Neuronal stem cell (in vitro differentiated cells): ENCODE results near the gene PTCRA.
"Not testable (repeated sequence)": the region's sequence is repeated elsewhere in the genome, so short reads cannot be mapped to it uniquely, and the experiment has no call there.

Experiments
- DNase-seq: peaks from one replicate; pipeline ENCODE4 v3.0.0-alpha.2; 2013; ENCODE audit warnings: low spot score
- H2AFZ ChIP-seq: one replicate; pipeline ENCODE4 v1.6.1; 2013; ENCODE audit warnings: mild to moderate bottlenecking, low read length, inconsistent platforms
- H2AK5ac ChIP-seq: 2 replicates; pipeline ENCODE4 v1.6.1; 2013; ENCODE audit warnings: low read depth, mild to moderate bottlenecking, inconsistent platforms, low read length, moderate library complexity, mixed read lengths
- H2BK120ac ChIP-seq: 2 replicates; pipeline ENCODE4 v1.6.1; 2013; ENCODE audit warnings: low read depth, mild to moderate bottlenecking, inconsistent platforms, low read length, moderate library complexity, mixed read lengths
- H2BK12ac ChIP-seq: one replicate; pipeline ENCODE4 v1.6.1; 2013; ENCODE audit warnings: low read length, inconsistent platforms
- H2BK15ac ChIP-seq: 2 replicates; pipeline ENCODE4 v1.6.1; 2013; ENCODE audit warnings: mild to moderate bottlenecking, low read length, inconsistent platforms, mixed read lengths
- H2BK5ac ChIP-seq: one replicate; pipeline ENCODE4 v1.6.1; 2013; ENCODE audit warnings: inconsistent platforms, mild to moderate bottlenecking, low read length, moderate library complexity
- H3K14ac ChIP-seq: one replicate; pipeline ENCODE4 v1.6.1; 2013; ENCODE audit warnings: low read length, inconsistent platforms
- H3K18ac ChIP-seq: 2 replicates; pipeline ENCODE4 v1.6.1; 2013; ENCODE audit warnings: low read length, inconsistent platforms
- H3K23ac ChIP-seq: 2 replicates; pipeline ENCODE4 v1.6.1; 2013; ENCODE audit warnings: low read depth, mild to moderate bottlenecking, mixed read lengths, low read length, inconsistent platforms; ENCODE audit not compliant: poor library complexity
- H3K27ac ChIP-seq: replicated peaks from 3 replicates; pipeline ENCODE4 v1.5.1; 2013; ENCODE audit warnings: low read length, inconsistent platforms
- H3K27me3 ChIP-seq, 3 experiments: 2 replicates each; pipeline ENCODE4 v1.6.1; 2013; ENCODE audit warnings: low read length in 3 of 3, mild to moderate bottlenecking in 2 of 3, inconsistent platforms in 1 of 3, low read depth in 1 of 3, mixed read lengths in 1 of 3, moderate library complexity in 1 of 3; ENCODE audit not compliant: control insufficient read depth in 3 of 3, insufficient read depth in 3 of 3
- H3K36me3 ChIP-seq, 2 donors: replicated peaks in 1 of 2; 2 replicates each; pipeline ENCODE4 v1.6.1; 2013; ENCODE audit warnings: low read length in 2 of 2; ENCODE audit not compliant: control insufficient read depth in 2 of 2, insufficient read depth in 2 of 2
- H3K4ac ChIP-seq: 2 replicates; pipeline ENCODE4 v1.6.1; 2013; ENCODE audit warnings: inconsistent platforms, mild to moderate bottlenecking, low read length, moderate library complexity
- H3K4me1 ChIP-seq, 2 donors: 1 replicate in 1 of 2; 2 replicates in 1 of 2; pipeline ENCODE4 v1.6.1; 2013; ENCODE audit warnings: low read length in 2 of 2, low read depth in 1 of 2; ENCODE audit not compliant: control insufficient read depth in 2 of 2, insufficient read depth in 1 of 2
- H3K4me2 ChIP-seq: one replicate; pipeline ENCODE4 v1.6.1; 2013; ENCODE audit warnings: mild to moderate bottlenecking, low read length, inconsistent platforms; ENCODE audit not compliant: insufficient read depth, poor library complexity, severe bottlenecking
- H3K4me3 ChIP-seq, 2 donors: 2 replicates each; pipeline ENCODE4 v1.5.1; 2013; ENCODE audit warnings: low read length in 2 of 2, mild to moderate bottlenecking in 2 of 2, inconsistent platforms in 1 of 2, moderate library complexity in 1 of 2
- H3K79me1 ChIP-seq: one replicate; pipeline ENCODE4 v1.6.1; 2013; ENCODE audit warnings: low read depth, mild to moderate bottlenecking, inconsistent platforms, low read length, moderate library complexity
- H3K9ac ChIP-seq: one replicate; pipeline ENCODE4 v1.6.1; 2013; ENCODE audit warnings: mild to moderate bottlenecking, low read depth, low read length, inconsistent platforms; ENCODE audit not compliant: poor library complexity
- H3K9me3 ChIP-seq, 2 donors: replicated peaks in 1 of 2; 2 replicates each; pipeline versions ENCODE3 to v1.6.1; 2013; ENCODE audit warnings: low read length in 2 of 2, mild to moderate bottlenecking in 2 of 2, inconsistent platforms in 1 of 2, low read depth in 1 of 2, mixed read lengths in 1 of 2, moderate library complexity in 1 of 2; ENCODE audit not compliant: control insufficient read depth in 2 of 2, insufficient read depth in 1 of 2
- H4K8ac ChIP-seq: one replicate; pipeline ENCODE4 v1.6.1; 2013; ENCODE audit warnings: low read depth, mild to moderate bottlenecking, inconsistent platforms, low read length, moderate library complexity
- H4K91ac ChIP-seq: one replicate; pipeline ENCODE4 v1.6.1; 2013; ENCODE audit warnings: low read length, low read depth, mild to moderate bottlenecking, inconsistent platforms; ENCODE audit not compliant: poor library complexity
- WGBS, 2 donors: extraction: QIAGEN DNeasy Blood & Tissue Kit; methylation state at CpG; one replicate each; pipeline ENCODE4 v1.1.7; 2013; ENCODE audit warnings: missing lambda C conversion rate in 2 of 2, mixed read lengths in 1 of 2; ENCODE audit not compliant: insufficient read length in 2 of 2, insufficient replicate concordance in 1 of 2; ENCODE audit errors: extremely low coverage in 2 of 2; 5-methylcytosine and 5-hydroxymethylcytosine counted together

Gene PTCRA

GRCh38 chr6:42938987-42939809, 23.3 kb downstream of the PTCRA start:
- Histone ChIP-seq H3K4me1 (no peaks in the 10 kb centered on the region), H2BK12ac (no peak overlapping the region), H2AK5ac (no peak overlapping the region), H3K9ac (no peak overlapping the region), H2AFZ (no peak overlapping the region), H4K8ac (no peak overlapping the region), H3K9me3 (peaks cover 0 to 2% of the 10 kb centered on the region in 2 donors), H3K36me3 (peaks cover 55 to 96% of the 10 kb centered on the region in 2 donors), H3K18ac (no peak overlapping the region), H3K27ac (no peak overlapping the region), H3K23ac (no peak overlapping the region), H3K4ac (no peak overlapping the region), H3K4me3 (peak overlapping the region in 1 of 2 donors; percentile 32), H2BK15ac (no peak overlapping the region), H3K79me1 (peaks cover 9% of the 10 kb centered on the region), H3K14ac (no peak overlapping the region), H3K4me2 (no peak overlapping the region), H2BK5ac (no peak overlapping the region), H2BK120ac (no peak overlapping the region), H3K27me3 (no peaks in the 10 kb centered on the region), H4K91ac (no peak overlapping the region)
- DNase-seq = no peak
- WGBS, 2 donors = no CpG with 5 or more reads among the region's 9 CpGs

GRCh38 chr6:42939810-42940167, 23.9 kb downstream of the PTCRA start:
- Histone ChIP-seq H3K4me2 (no peak overlapping the region), H3K23ac (no peak overlapping the region), H3K4me1 (no peaks in the 10 kb centered on the region), H3K27me3 (no peaks in the 10 kb centered on the region), H4K8ac (no peak overlapping the region), H2BK120ac (no peak overlapping the region), H3K4me3 (no peak overlapping the region), H2AK5ac (no peak overlapping the region), H3K9me3 (no peaks in the 10 kb centered on the region), H3K27ac (no peak overlapping the region), H3K4ac (no peak overlapping the region), H2BK5ac (no peak overlapping the region), H3K9ac (no peak overlapping the region), H4K91ac (no peak overlapping the region), H3K18ac (no peak overlapping the region), H3K36me3 (peaks cover 50 to 95% of the 10 kb centered on the region in 2 donors), H3K79me1 (peaks cover 8% of the 10 kb centered on the region), H2AFZ (no peak overlapping the region), H2BK15ac (no peak overlapping the region), H3K14ac (no peak overlapping the region), H2BK12ac (no peak overlapping the region)
- no peak for DNase-seq
- WGBS, 2 donors = no CpG with 5 or more reads among the region's 4 CpGs

GRCh38 chr6:42940493-42941045, 24.7 kb downstream of the PTCRA start:
- Histone ChIP-seq H3K23ac (no peak overlapping the region), H3K4me3 (no peak overlapping the region), H2BK15ac (no peak overlapping the region), H3K4me1 (no peaks in the 10 kb centered on the region), H4K91ac (no peak overlapping the region), H3K18ac (no peak overlapping the region), H3K4ac (no peak overlapping the region), H4K8ac (no peak overlapping the region), H3K9ac (no peak overlapping the region), H3K27ac (no peak overlapping the region), H3K27me3 (no peaks in the 10 kb centered on the region), H3K9me3 (no peaks in the 10 kb centered on the region), H2BK12ac (no peak overlapping the region), H3K4me2 (peak overlapping the region; percentile 14), H2AFZ (no peak overlapping the region), H2BK120ac (no peak overlapping the region), H2AK5ac (no peak overlapping the region), H3K79me1 (peaks cover 8% of the 10 kb centered on the region), H2BK5ac (no peak overlapping the region), H3K36me3 (peaks cover 47 to 92% of the 10 kb centered on the region in 2 donors), H3K14ac (no peak overlapping the region)
- no peak for DNase-seq
- no CpG with 5 or more reads among the region's 6 CpGs for WGBS, 2 donors

- not testable (repeated sequence) for H3K14ac ChIP-seq, DNase-seq, H3K23ac ChIP-seq, H4K91ac ChIP-seq, H4K8ac ChIP-seq, H3K27ac ChIP-seq, H2AK5ac ChIP-seq, H3K9me3 ChIP-seq, H2BK12ac ChIP-seq, H2BK15ac ChIP-seq, H3K18ac ChIP-seq, H2BK5ac ChIP-seq, H3K27me3 ChIP-seq, H2AFZ ChIP-seq, H3K4ac ChIP-seq, H3K4me1 ChIP-seq, H3K79me1 ChIP-seq, H3K4me2 ChIP-seq, H2BK120ac ChIP-seq, H3K4me3 ChIP-seq, H3K9ac ChIP-seq
- peaks cover 40 to 88% of the 10 kb centered on the region in 2 donors for H3K36me3 ChIP-seq
- no CpG with 5 or more reads among the region's 5 CpGs for WGBS, 2 donors
Observed at GRCh38 chr6:42941356-42941755, 25.5 kb downstream of the PTCRA start.
